Spleen (tissue), 11 donors: ENCODE measurements around the gene CHID1. TPM values are rescaled to one million over a fixed set of nuclear protein-coding genes. Genes with fewer than 3 reads are reported as not detected.
A peak's percentile ranks its signal among the peaks of the same experiment; 100 is the strongest.

ENCODE experiments used
- DNase-seq: peaks from one replicate; pipeline ENCODE4 v3.0.0-alpha.2; 2020
- H3K27ac ChIP-seq, 8 donors: fragments of 200-600 bp; sonication (generic) in 7 of 8; 1 replicate in 4 of 8; 2 replicates in 4 of 8; pipeline versions ENCODE4 v1.5.0 to v1.8.0; 2016 to 2021; ENCODE audit warnings: inconsistent platforms in 4 of 8, mild to moderate bottlenecking in 4 of 8, moderate library complexity in 1 of 8
- H3K27me3 ChIP-seq, 7 donors: fragments of 200-600 bp; sonication (generic) in 6 of 7; replicated peaks in 1 of 7; 1 replicate in 4 of 7; 2 replicates in 3 of 7; pipeline versions ENCODE4 v1.5.0 to v1.8.0; 2016 to 2021; ENCODE audit warnings: inconsistent platforms in 3 of 7, mild to moderate bottlenecking in 1 of 7
- H3K36me3 ChIP-seq, 6 donors: fragments of 200-600 bp; sonication (generic) in 5 of 6; 1 replicate in 4 of 6; 2 replicates in 2 of 6; pipeline versions ENCODE4 v1.5.0 to v1.8.0; 2016 to 2021; ENCODE audit warnings: inconsistent platforms in 2 of 6
- H3K4me1 ChIP-seq, 6 donors: fragments of 200-600 bp; sonication (generic) in 5 of 6; 1 replicate in 3 of 6; 2 replicates in 3 of 6; pipeline versions ENCODE4 v1.5.0 to v1.8.0; 2016 to 2021; ENCODE audit warnings: inconsistent platforms in 3 of 6
- H3K4me3 ChIP-seq, 8 donors: fragments of 200-600 bp; sonication (generic) in 7 of 8; 1 replicate in 4 of 8; 2 replicates in 4 of 8; pipeline versions ENCODE4 v1.5.0 to v1.8.0; 2016 to 2021; ENCODE audit warnings: inconsistent platforms in 4 of 8, mild to moderate bottlenecking in 4 of 8, moderate library complexity in 2 of 8
- H3K9me3 ChIP-seq, 8 donors: fragments of 200-600 bp; sonication (generic) in 7 of 8; 1 replicate in 4 of 8; 2 replicates in 4 of 8; pipeline versions ENCODE4 v1.5.0 to v1.8.0; 2016 to 2021; ENCODE audit warnings: inconsistent platforms in 4 of 8
- CTCF ChIP-seq, 11 experiments: fragments of 200-600 bp in 7 of 11; fragments of 450-650 bp in 4 of 11; sonication (generic) in 4 of 11; IDR thresholded peaks in 8 of 11; conservative IDR thresholded peaks in 3 of 11; 1 replicate in 7 of 11; 2 replicates in 4 of 11; pipeline versions ENCODE4 v1.4.0 to v1.8.0; 2016 to 2021; ENCODE audit warnings: antibody characterized with exemption in 11 of 11, inconsistent platforms in 4 of 11, mild to moderate bottlenecking in 1 of 11
- POLR2A ChIP-seq, 3 donors: fragments of 450-650 bp; IDR thresholded peaks; one replicate each; pipeline ENCODE4 v1.5.1; 2017; ENCODE audit warnings: antibody characterized with exemption in 3 of 3, mild to moderate bottlenecking in 1 of 3
- POLR2AphosphoS5 ChIP-seq, 3 donors: sonication (generic); formaldehyde crosslinking; IDR thresholded peaks; one replicate each; pipeline ENCODE4 v1.5.1; 2017; ENCODE audit warnings: antibody characterized with exemption in 3 of 3
- WGBS, 5 donors: extraction: QIAGEN DNeasy Blood & Tissue Kit in 3 of 5; methylation state at CpG; one replicate each; pipeline versions ENCODE4 v1.1.5 to v1.1.7; 2013 to 2018; 5-methylcytosine and 5-hydroxymethylcytosine counted together
- intact Hi-C: fragments of 100-400 bp; cut with DNase I; formaldehyde crosslinking; loops from one replicate; pipeline ENCODE4 v1.15.0; 2023; ENCODE audit warnings: low total_unique reads
- polyA plus RNA-seq, 3 donors: library from polyadenylated mRNA; stranded (reverse); fragments of 200-250 nt; gene quantifications; one replicate each; pipeline ENCODE4 v1.2.1, GENCODE V29; 2013
- total RNA-seq, 7 donors: library from RNA; depleted of rRNA in 3 of 7; stranded (reverse); fragments of >200 nt in 3 of 7; fragmentation: NEBNext Ultra II Directional in 4 of 7; extraction: Animal tissue kit (Norgen Biotek cat#: 25700) in 4 of 7; gene quantifications; one replicate each; pipeline versions ENCODE4 v1.1.0 to v1.2.1, GENCODE V29; 2016 to 2021
- donor health status: healthy with polysubstance abuse.
- donor health status: DM: no; HTN: no; CAD: no; lungs with moderate emphysema.
- donor health status: DM: no; HTN: no; CAD: no.
- donor health status: Bipolar disorder and iron deficiency.
- donor health status: healthy.
- donor health status: DM: no; HTN: no; CAD: no.
- donor health status: DM: yes; HTN: yes; CAD: no.

Gene CHID1
- total and polyA plus RNA-seq, 10 donors = 37.2 to 218 (median 117) TPM

- peaks cover 0 to 95% (median 31%) of the 10 kb centered on the region in 6 donors for H3K36me3 ChIP-seq
- H3K9me3 ChIP-seq = no peaks in the 10 kb centered on the region
- H3K27ac ChIP-seq = no peak overlapping the region
- DNase-seq = no peak
- H3K27me3 ChIP-seq = no peaks in the 10 kb centered on the region
- intact Hi-C loops = no loop called here
- no peak for TF ChIP-seq POLR2A (IDR thresholded peaks at IDR 0.05)
- peaks cover 0 to 5% (median 0%) of the 10 kb centered on the region in 6 donors for H3K4me1 ChIP-seq
- WGBS, 5 donors = 91 to 96% (median 94%) methylated on average over 16 to 32 of the region's 32 CpGs
- H3K4me3 ChIP-seq = no peak overlapping the region
Measured at GRCh38 chr11:889687-890475, 20.7 kb downstream of the CHID1 start.

GRCh38 chr11:889257-889656 lies 21.4 kb downstream of the CHID1 start:
- Histone ChIP-seq H3K4me1 (peaks cover 0 to 7% (median 2%) of the 10 kb centered on the region in 6 donors), H3K36me3 (peaks cover 0 to 95% (median 31%) of the 10 kb centered on the region in 6 donors), H3K9me3 (no peaks in the 10 kb centered on the region), H3K27ac (no peak overlapping the region), H3K4me3 (no peak overlapping the region), H3K27me3 (no peaks in the 10 kb centered on the region)
- intact Hi-C loops = no loop called here
- no peak for DNase-seq
- TF ChIP-seq CTCF (IDR thresholded peaks at IDR 0.05 in 8 of 11, conservative IDR thresholded peaks at IDR 0.05 in 3 of 11) = no peak
- no peak for TF ChIP-seq POLR2AphosphoS5 (IDR thresholded peaks at IDR 0.05)
- TF ChIP-seq POLR2A (IDR thresholded peaks at IDR 0.05) = no peak
- WGBS, 5 donors = 91 to 97% (median 94%) methylated on average over 12 to 13 of the region's 13 CpGs

- H3K36me3 ChIP-seq = peaks cover 0 to 97% (median 34%) of the 10 kb centered on the region in 6 donors
- peak overlapping the region in 1 of 8 donors; percentile 14 for H3K27ac ChIP-seq
- TF ChIP-seq POLR2A (IDR thresholded peaks at IDR 0.05) (no peak), POLR2AphosphoS5 (IDR thresholded peaks at IDR 0.05) (no peak), CTCF (IDR thresholded peaks at IDR 0.05 in 8 of 11, conservative IDR thresholded peaks at IDR 0.05 in 3 of 11) (no peak)
- intact Hi-C loops = no loop called here
- no peaks in the 10 kb centered on the region for H3K27me3 ChIP-seq
- no peaks in the 10 kb centered on the region for H3K9me3 ChIP-seq
- H3K4me3 ChIP-seq = no peak overlapping the region
- DNase-seq = no peak
- WGBS, 5 donors = 89 to 94% (median 92%) methylated on average over 40 to 45 of the region's 45 CpGs
- peaks cover 0 to 13% (median 3%) of the 10 kb centered on the region in 6 donors for H3K4me1 ChIP-seq
Measured at GRCh38 chr11:888310-889212, 22.0 kb downstream of the CHID1 start.

- Histone ChIP-seq H3K27me3 (no peaks in the 10 kb centered on the region), H3K27ac (no peak overlapping the region), H3K36me3 (peaks cover 0 to 97% (median 43%) of the 10 kb centered on the region in 6 donors), H3K4me3 (no peak overlapping the region), H3K9me3 (no peaks in the 10 kb centered on the region), H3K4me1 (peaks cover 0 to 17% (median 3%) of the 10 kb centered on the region in 6 donors)
- no peak for TF ChIP-seq CTCF (IDR thresholded peaks at IDR 0.05 in 8 of 11, conservative IDR thresholded peaks at IDR 0.05 in 3 of 11)
- TF ChIP-seq POLR2AphosphoS5 (IDR thresholded peaks at IDR 0.05) = peak in 1 of 3 donors; percentile 34
- no peak for DNase-seq
- intact Hi-C loops = no loop called here
- 84 to 90% (median 84%) methylated on average over 10 to 14 of the region's 14 CpGs for WGBS, 5 donors
Measured at GRCh38 chr11:887589-887988, 23.0 kb downstream of the CHID1 start.
